Measurements from ENCODE around the gene SLC25A13.

Gene SLC25A13

GRCh38 chr7:96200740-96201139 lies 121.2 kb downstream of the SLC25A13 start:
- TF ChIP-seq CREB5 (CRISPR knock-in tag; IDR thresholded peaks at IDR 0.05; ENCODE audit: low read depth) (no peak), ZNF70 (CRISPR knock-in tag; IDR thresholded peaks at IDR 0.05) (no peak), CSDC2 (CRISPR knock-in tag; IDR thresholded peaks at IDR 0.05) (no peak), ZC3H10 (CRISPR knock-in tag; IDR thresholded peaks at IDR 0.05) (no peak), TOX (CRISPR knock-in tag; IDR thresholded peaks at IDR 0.05; ENCODE audit: borderline replicate concordance) (no peak), ZFP30 (CRISPR knock-in tag; IDR thresholded peaks at IDR 0.05) (no peak), CSRNP3 (CRISPR knock-in tag; IDR thresholded peaks at IDR 0.05) (no peak), ZFP3 (CRISPR knock-in tag; IDR thresholded peaks at IDR 0.05) (no peak)
- ATAC-seq = no peak

- ATAC-seq = no peak; the same call in 2 of the 3 replicates
- TF ChIP-seq ISL1 (CRISPR knock-in tag; IDR thresholded peaks at IDR 0.05) (no peak), TCF4 (CRISPR knock-in tag; IDR thresholded peaks at IDR 0.05; ENCODE audit: borderline replicate concordance) (no peak), ZFP3 (CRISPR knock-in tag; IDR thresholded peaks at IDR 0.05) (no peak), BACH2 (CRISPR knock-in tag; IDR thresholded peaks at IDR 0.05; ENCODE audit: borderline replicate concordance) (no peak), SNAI2 (CRISPR knock-in tag; IDR thresholded peaks at IDR 0.05) (no peak), ZFP30 (CRISPR knock-in tag; IDR thresholded peaks at IDR 0.05) (no peak), TSHZ2 (CRISPR knock-in tag; IDR thresholded peaks at IDR 0.05) (no peak), GLIS3 (CRISPR knock-in tag; IDR thresholded peaks at IDR 0.05) (no peak), ARNTL (CRISPR knock-in tag; IDR thresholded peaks at IDR 0.05; ENCODE audit: borderline replicate concordance, low read depth) (no peak), PPARA (CRISPR knock-in tag; IDR thresholded peaks at IDR 0.05; ENCODE audit: borderline replicate concordance) (no peak), RARB (CRISPR knock-in tag; IDR thresholded peaks at IDR 0.05) (no peak), CREB5 (CRISPR knock-in tag; IDR thresholded peaks at IDR 0.05; ENCODE audit: low read depth) (no peak), CSRNP3 (CRISPR knock-in tag; IDR thresholded peaks at IDR 0.05) (no peak), ZC3H10 (CRISPR knock-in tag; IDR thresholded peaks at IDR 0.05) (no peak), ESRRG (CRISPR knock-in tag; IDR thresholded peaks at IDR 0.05) (no peak), ZNF70 (CRISPR knock-in tag; IDR thresholded peaks at IDR 0.05) (no peak), ZNF565 (CRISPR knock-in tag; conservative IDR thresholded peaks at IDR 0.05; ENCODE audit: low read depth) (no peak), TOX (CRISPR knock-in tag; IDR thresholded peaks at IDR 0.05; ENCODE audit: borderline replicate concordance) (no peak)
Measured at GRCh38 chr7:96199421-96199820, 122.5 kb downstream of the SLC25A13 start.

- ATAC-seq = no peak
- TF ChIP-seq GLIS3 (CRISPR knock-in tag; IDR thresholded peaks at IDR 0.05) = no peak
- TF ChIP-seq BACH2 (CRISPR knock-in tag; IDR thresholded peaks at IDR 0.05; ENCODE audit: borderline replicate concordance) = no peak
- TF ChIP-seq POU6F1 (CRISPR knock-in tag; IDR thresholded peaks at IDR 0.05; ENCODE audit: borderline replicate concordance, low read depth) = no peak
- no peak for TF ChIP-seq TOX (CRISPR knock-in tag; IDR thresholded peaks at IDR 0.05; ENCODE audit: borderline replicate concordance)
- TF ChIP-seq ARNTL (CRISPR knock-in tag; IDR thresholded peaks at IDR 0.05; ENCODE audit: borderline replicate concordance, low read depth) = no peak
- TF ChIP-seq OSR1 (CRISPR knock-in tag; IDR thresholded peaks at IDR 0.05) = no peak
- no peak for TF ChIP-seq ZC3H10 (CRISPR knock-in tag; IDR thresholded peaks at IDR 0.05)
- no peak for TF ChIP-seq TCF4 (CRISPR knock-in tag; IDR thresholded peaks at IDR 0.05; ENCODE audit: borderline replicate concordance)
- no peak for TF ChIP-seq PPARA (CRISPR knock-in tag; IDR thresholded peaks at IDR 0.05; ENCODE audit: borderline replicate concordance)
Measured at GRCh38 chr7:96198047-96198636, 123.8 kb downstream of the SLC25A13 start.

Measured in SK-N-SH treated with all-trans-retinoic acid at 6 μM for 48 hours (cell line).